Measurements from ENCODE around the gene PAWR. TPM values are rescaled to one million over a fixed set of nuclear protein-coding genes. Genes with fewer than 3 reads are reported as not detected.
A peak's percentile ranks its signal among the peaks of the same experiment; 100 is the strongest.

Gene PAWR
- total RNA-seq, 1 experiment from 2014 or later: 176 TPM

- DNase-seq: no peak
- Histone ChIP-seq H2AK5ac (ENCODE audit: insufficient read length, low read length) (no peak overlapping the region), H3K9me3 (ENCODE audit: control insufficient read depth, low read depth, low read length) (no peaks in the 10 kb centered on the region), H4K91ac (ENCODE audit: insufficient read length, low read depth, low read length) (no peak overlapping the region), H2AFZ (ENCODE audit: low read length) (no peak overlapping the region), H3K27me3 (ENCODE audit: insufficient read depth, low read length) (no peaks in the 10 kb centered on the region), H3K14ac (ENCODE audit: insufficient read depth, low read length) (peak overlapping the region; percentile 83), H4K5ac (ENCODE audit: insufficient read length, low read depth, low read length) (no peak overlapping the region), H3K18ac (ENCODE audit: insufficient read length, low read depth, low read length) (no peak overlapping the region), H3K56ac (ENCODE audit: insufficient read length, low read depth, low read length) (no peak overlapping the region), H4K20me1 (ENCODE audit: control insufficient read depth, insufficient read depth, insufficient read length) (no peaks in the 10 kb centered on the region), H3K4me2 (ENCODE audit: insufficient read depth, insufficient read length, low read length) (peak overlapping the region; percentile 94), H2BK120ac (ENCODE audit: low read depth, low read length, poor library complexity, severe bottlenecking) (no peak overlapping the region), H3K23ac (ENCODE audit: insufficient read length, low read depth, low read length) (no peak overlapping the region), H2BK5ac (ENCODE audit: insufficient read length, low read length) (no peak overlapping the region), H3K79me2 (ENCODE audit: insufficient read depth, low read length) (peaks cover 40% of the 10 kb centered on the region; the same call in 1 of the 2 replicates), H3K9ac (ENCODE audit: extremely low read depth, insufficient read length, low read length) (peak overlapping the region; percentile 64), H3K4ac (ENCODE audit: low read depth, low read length) (no peak overlapping the region), H3K23me2 (ENCODE audit: insufficient read length, low read depth, low read length, poor library complexity, severe bottlenecking) (peaks cover 22% of the 10 kb centered on the region), H4K8ac (replicated peaks; ENCODE audit: insufficient read length, low read depth, low read length) (no peak overlapping the region), H2BK15ac (ENCODE audit: low read depth, low read length) (no peak overlapping the region), H3K4me1 (ENCODE audit: insufficient read depth, low read length) (peaks cover 3% of the 10 kb centered on the region; the same call in 1 of the 2 replicates), H3K27ac (ENCODE audit: insufficient read length, low read depth, low read length) (no peak overlapping the region), H2BK20ac (ENCODE audit: low read depth, low read length, poor library complexity, severe bottlenecking) (no peak overlapping the region), H3T11ph (ENCODE audit: low read length) (no peak overlapping the region), H2BK12ac (ENCODE audit: insufficient read length, low read depth, low read length) (no peak overlapping the region), H3K79me1 (ENCODE audit: insufficient read depth, low read depth, low read length, poor library complexity, severe bottlenecking) (no peaks in the 10 kb centered on the region)
- no peaks in the 10 kb centered on the region for H3K27me3 Mint-ChIP-seq (ENCODE audit: low read depth)
- peaks cover 43 to 48% of the 10 kb centered on the region in 2 experiments for H3K4me1 Mint-ChIP-seq
- peaks cover 0 to 3% of the 10 kb centered on the region in 2 experiments; a peak in 2 of 5 replicates for H3K9me3 Mint-ChIP-seq
- H3K36me3 Mint-ChIP-seq (ENCODE audit: insufficient read depth in 1 of 3, low read depth in 3 of 3): peaks cover 22 to 29% (median 22%) of the 10 kb centered on the region in 3 experiments
- no peak for TF ChIP-seq CTCF (conservative IDR thresholded peaks at IDR 0.05)
- no CpG with 5 or more reads among the region's 45 CpGs for WGBS (ENCODE audit: extremely low coverage, insufficient read length, low lambda C conversion rate)
- H3K4me3 Mint-ChIP-seq: peak overlapping the region; percentile 87 to 91
- peak overlapping the region; percentile 93 to 96 (median 93); a peak in 4 of 7 replicates for H3K27ac Mint-ChIP-seq
Measured at GRCh38 chr12:79690142-79690637, 574 bp downstream of the PAWR start.
